HG02970 (cell line): Measurements from ENCODE around the gene NAPB.
"Not testable (repeated sequence)": the region's sequence is repeated elsewhere in the genome, so short reads cannot be mapped to it uniquely, and the experiment has no call there.

Source experiments
- ATAC-seq: cut with Tn5 transposase; IDR thresholded peaks from one replicate; pipeline ENCODE4 v1.9.1; 2021; ENCODE audit warnings: mild to moderate bottlenecking, moderate library complexity, moderate number of reproducible peaks; ENCODE audit not compliant: unreplicated experiment, low FRiP score

The NAPB gene

DNA sequence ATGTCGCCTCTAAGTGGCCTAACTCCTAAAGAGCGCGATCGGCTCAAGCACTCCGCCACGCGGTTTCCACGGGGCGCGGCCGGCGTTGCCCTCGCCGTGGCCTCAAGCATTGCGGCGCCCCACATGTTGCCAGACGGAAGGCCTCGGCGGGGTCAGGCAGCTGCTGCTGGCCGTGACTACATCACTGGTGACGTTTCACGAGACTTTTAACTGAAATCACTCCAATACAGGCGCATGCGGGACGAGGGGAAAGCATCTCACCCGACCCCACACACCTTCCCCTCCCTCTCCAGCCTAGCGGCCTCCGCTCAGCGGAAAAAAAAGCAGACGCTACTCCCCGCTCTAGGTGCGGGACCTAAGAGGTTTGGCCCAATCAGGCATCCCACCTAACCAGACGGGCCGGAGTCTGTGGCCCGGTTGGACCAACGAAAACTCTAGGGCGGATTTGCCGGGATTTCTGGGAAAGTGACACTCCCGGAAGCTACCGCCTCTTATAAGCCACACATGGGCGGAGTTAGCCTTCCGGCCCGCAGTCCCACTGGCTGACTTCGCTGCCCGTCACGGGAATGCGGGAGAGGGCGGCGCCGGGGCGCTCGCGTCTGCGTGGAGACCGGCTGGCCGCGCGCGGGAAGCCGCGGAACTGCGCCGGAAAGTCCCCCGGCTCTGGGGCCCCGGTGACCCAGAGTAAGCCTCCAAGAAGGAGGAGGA, 70.9 kb downstream of the NAPB start, which contains the start of gene NXT1:
Gene NXT1 (plus strand): TSS at position 596 of the 708 bp plus-strand sequence. CDS start 3,251 bp downstream, outside the sequence.
- ATAC-seq = peak; percentile 91

DNA sequence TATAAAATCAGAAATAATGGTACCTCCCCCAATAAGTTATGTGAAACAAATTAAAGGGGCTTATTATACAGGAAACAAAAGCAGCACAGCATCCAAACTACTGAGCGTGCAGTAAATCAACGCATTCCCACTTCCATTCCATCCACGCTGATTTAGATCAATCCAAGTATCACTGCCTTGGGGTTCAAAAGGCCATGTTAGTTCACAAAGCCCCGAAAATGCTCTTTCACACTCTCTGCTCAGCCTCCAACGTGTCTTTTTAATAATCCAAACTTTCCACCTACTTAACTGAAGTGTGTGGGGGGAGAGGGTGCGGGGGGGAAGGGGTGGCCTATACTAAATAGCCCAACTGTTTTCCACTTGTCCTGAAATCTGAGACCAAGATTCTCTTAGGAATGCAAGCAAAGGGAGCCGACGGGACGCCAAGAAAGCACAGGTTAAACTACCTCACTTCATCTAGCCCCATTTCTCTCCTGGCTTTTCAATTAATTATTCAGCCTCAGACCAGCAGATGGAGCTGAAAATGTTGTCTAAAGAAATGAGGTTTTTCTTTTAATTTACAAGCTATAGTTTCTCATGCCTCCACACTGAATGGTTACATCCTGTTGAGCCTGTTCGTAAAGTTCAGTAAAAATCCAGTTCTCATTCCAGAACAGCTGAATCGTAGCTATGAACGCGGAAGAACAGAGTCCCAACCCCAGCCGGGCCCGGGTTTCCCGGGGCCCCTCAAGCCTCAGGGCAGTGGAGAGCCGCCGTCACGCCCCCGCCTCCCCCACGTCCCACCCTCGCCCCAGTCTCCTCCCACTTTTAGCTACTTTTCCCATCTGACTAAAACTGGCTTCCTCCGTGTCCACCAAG, 71.7 kb downstream of the NAPB start:
- peak; percentile 31 for ATAC-seq

DNA sequence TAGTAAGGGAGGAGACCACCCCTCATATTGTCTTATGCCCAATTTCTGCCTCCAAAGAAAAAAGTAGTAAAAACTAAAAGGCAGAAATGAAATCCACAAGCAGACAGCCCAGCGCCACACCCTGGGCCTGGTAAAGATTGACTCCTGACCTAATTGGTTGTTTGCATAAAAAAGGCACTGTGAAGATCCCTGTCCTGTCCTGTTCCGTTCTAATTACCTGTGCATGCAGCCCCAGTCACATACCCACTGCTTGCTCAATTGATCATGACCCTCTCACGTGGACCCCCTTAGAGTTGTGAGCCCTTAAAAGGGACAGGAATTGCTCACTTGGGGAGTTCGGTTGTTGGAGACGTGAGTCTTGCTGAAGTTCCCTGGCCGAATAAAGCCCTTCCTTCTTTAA, 72.8 kb downstream of the NAPB start:
- not testable (repeated sequence) for ATAC-seq

DNA sequence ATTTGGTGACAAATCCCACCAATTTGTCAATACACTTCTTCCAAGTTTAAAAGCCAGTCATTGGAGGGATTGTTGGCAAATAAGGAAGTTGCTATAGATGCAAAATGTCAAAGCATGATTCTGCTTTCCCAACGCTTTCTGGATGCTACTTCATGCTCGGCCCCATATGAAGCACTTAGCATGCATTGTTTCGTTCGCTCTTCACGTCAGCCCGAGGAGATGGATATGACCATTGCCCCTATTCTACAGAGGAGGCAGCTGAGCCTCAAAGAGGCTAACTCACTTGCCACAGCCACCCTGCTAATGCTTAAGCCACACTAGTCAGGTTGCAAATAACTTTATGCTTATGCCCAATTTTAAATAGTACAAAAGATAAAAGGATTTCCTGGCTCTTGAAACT, 73.5 kb downstream of the NAPB start:
- ATAC-seq = no peak

DNA sequence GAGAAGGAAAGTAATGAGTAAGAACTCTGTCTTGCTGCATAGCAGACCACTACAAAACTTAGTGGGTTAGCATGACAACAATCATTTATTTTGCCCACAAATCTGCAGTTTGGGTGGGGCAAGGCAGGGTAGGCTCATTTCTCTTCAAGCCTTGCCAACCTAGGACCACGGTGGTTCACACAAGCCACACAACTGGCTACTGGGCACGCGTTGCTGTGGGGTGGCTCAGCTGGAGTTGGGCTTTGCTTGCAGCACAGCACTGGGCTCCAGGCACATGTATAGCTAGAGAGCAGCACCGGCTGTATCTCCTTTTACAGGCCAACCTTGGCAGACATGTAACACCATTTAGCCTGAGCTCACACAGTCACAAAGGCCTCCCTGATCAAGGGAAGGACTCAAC, 75.3 kb downstream of the NAPB start:
- no peak for ATAC-seq

DNA sequence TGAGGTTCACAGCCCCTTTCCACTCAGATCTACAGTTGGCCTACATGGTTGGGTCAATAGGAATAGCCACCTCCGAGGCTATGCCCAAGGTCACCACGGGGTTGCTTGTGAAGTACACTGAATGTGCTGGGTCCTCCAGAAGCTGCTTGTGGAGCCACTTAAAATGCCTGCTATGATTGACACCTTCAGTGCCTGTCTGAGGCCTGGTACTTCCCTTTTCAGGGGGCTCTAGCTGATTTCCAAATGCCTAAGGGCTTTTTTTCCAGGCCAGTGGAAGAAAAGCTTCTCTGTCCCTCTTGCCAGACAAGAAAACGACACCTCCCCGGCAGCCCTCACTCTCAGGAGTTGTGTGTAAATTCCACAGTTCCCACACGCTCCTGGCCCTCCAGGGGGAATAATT, 77.0 kb downstream of the NAPB start:
- no peak for ATAC-seq

DNA sequence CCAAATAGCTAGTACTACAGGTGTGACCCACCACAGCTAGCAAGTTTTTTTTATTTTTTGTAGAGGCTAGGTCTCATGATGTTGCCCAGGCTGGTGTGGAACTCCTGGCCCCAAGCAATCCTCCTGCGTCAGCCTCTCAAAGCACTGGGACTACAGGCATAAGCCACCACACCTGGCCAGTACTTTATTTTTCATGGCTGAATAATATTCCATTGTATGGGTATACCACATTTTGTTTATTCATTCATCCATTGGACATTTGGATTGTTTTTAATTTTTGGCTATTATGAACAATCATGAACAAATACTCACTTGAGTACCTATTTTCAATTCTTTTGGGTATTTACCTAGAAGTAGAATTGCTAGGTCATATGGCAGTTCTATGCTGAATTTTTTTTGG, 77.7 kb downstream of the NAPB start:
- no peak for ATAC-seq

DNA sequence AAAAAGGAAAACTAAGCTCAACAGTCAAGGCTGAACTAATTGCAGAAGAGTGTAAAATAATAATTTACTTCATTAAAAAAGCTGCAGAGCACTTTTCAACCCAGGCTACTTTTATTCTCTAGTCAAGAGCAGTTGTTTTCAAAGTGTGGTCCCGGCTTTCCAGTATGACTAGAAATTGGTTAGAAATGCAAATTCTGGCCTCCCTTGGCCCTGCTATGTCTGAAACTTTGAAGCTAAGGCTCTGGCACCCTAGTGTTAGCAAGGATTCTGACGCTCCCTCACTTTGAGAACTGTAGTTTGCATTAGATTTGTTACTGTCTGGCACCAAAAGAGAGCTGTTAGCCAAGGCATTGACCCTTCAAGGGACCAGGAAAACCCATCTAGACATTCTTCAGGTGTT, 80.2 kb downstream of the NAPB start:
- no peak for ATAC-seq

DNA sequence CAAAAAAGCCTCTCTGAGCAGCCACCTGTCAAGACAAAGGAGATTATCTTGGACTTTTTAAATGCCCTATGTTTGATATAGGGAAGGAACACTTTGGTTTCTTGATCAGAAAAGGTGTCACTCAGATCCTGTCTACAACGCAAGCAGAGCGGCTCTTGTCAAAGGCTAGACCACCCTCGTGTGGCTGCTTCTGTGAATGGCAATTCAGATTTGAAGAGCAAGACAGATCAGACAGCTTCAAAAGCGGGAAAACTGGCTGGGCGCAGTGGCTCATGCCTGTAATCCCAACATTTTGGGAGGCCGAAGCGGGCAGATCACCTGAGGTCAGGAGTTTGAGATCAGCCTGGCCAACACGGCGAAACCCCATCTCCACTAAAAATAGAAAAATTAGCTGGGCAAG, 80.8 kb downstream of the NAPB start:
- ATAC-seq = no peak

DNA sequence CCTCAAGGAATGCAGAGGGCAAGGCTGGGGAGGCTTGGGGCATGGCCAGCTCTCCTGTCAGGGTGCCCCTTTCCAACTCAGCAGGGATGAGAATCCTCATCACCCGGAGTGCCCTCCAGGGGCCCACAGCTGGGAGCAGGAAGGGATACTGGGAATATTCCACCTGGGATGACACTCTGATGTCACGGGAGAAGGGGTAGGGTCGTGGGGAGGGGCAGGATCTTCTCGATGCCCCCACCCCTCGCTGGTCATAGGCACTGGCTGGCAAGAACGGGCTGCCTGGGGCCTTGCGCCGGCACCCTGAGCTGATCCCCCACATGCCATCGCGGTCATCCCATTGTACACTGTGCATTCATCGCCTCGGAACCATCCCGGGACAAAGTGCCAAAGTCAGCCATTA, 81.3 kb downstream of the NAPB start:
- no peak for ATAC-seq

DNA sequence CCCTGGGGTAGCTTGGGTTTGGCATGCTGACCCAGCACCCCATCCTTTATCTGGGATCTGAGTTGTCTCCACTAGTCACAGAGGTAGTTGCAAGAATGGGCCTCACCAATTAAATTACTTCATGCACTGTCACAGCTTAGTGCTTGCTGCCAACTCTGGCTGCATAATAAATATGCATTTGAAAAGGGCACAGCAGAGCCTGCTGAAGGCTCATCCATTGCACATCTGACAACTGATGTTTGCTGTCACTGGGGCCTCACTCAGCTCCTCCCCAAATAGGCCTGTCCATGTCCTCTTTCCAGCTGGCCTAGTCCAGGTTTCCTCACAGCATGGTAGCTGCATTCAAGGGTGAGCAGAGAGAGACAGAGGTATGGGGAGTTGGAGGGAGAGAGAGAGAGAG, 84.0 kb downstream of the NAPB start:
- no peak for ATAC-seq

DNA sequence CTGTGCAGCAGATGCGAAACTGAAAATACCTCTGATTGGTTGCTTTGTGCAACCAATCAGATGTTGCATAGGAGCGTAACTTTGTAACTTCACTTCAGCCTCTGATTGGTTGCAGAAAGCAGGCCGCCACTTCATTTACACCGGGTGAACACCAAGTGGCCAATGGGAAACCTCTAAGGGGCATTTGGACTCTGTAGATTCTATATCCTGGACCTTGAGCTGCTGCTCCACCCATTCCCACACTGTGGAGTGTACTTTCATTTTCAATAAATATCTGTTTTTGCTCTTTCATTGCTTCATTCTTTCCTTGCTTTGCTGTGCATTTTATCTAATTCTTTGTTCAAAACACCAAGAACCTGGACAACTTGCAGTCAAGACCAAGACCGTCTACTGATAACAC, 84.8 kb downstream of the NAPB start:
- ATAC-seq = no peak

DNA sequence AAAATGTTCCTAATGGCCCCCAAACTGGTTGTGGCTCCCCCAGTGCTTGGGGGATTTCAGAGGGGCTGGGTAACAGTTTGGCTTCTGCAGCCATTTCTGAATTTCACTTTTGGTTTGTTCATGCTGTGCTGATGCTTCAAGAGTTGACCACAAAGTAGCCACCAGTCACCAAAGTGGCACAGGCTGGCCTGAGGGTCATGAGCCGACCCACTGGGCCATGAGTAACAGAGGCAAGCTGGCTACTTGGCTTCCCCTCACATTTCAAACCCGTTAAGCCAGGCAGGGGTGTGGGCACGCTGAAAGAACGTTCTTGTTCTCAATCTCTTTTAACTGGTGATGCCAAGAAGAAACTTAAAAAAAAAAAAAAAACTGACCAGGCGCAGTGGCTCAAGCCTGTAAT, 85.8 kb downstream of the NAPB start:
- no peak for ATAC-seq

DNA sequence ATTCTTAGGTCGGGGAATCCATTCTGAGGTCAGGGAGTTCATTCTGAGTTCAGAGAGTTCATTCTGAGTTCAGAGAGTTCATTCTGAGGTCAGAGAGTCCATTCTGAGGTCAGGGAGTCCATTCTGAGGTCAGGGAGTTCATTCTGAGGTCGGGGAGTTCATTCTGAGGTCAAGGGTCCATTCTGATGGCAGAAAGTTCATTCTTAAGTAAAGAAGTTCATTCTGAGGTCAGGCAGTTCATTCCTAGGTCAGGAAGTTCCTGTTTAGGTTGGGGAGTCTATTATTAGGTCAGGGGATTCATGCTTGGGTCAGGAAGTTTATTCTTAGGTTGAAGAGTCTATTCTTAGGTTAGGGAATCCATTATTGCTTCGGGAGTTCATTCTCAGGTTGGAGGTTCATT, 87.2 kb downstream of the NAPB start:
- no peak for ATAC-seq

DNA sequence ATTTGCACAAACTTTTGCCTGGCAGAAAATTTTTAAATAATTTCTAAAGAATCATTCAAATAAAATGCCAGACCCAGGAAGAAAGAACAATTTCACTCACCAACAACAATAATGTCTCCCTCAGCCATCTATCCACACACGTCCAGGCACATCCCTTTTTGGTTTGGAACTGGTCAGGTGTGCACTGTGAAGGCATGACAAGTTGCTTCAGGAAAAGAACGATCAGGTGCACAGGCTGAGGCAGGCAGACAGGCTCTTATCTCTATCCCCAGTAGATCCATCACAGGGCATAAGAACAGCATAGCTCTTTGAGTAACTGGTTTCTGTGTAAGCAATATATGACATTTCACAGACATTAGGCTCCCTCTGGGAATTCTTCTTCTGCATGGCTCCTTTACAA, 88.8 kb downstream of the NAPB start:
- ATAC-seq = no peak

DNA sequence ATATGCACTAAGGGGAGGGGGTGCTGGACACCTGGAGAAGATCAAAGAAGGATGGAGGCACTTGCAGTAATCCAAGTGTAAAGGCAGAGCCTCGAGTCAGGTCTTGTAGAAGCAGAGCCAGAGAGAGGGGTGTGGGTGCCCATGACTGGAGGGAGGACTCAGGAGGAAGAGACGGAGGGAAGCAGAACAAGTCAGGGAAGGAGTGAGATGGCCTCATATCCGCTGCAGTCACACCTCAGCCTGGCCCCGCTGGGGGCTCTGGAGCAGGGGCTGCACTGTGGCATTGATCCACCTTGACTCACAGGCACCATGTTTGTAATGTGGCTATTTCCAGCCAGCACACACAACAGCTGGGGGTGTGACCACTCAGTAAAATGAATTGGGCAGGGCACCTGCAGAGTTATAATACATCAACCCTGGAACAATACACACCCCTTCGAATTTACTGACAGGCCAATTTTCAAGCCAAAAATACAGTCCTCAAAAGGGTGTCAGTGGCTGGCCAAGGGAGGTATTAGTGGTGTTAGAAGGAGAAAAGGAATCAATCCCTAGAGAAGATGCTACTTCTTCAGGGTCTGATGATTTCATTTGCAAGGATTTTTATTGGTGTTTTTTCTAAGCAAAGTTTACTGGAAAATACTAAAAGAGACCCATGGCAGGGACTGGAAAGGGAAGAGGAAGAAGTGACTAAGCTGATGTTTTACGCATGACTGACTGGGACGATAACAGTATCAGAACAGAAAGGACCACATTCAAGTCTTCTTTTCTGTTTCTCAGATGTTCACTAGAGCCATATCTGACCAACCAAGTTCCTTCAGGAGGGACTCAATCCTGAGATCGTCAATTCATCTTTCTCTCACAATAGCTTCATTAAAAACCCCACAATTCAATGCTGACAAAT, 89.6 kb downstream of the NAPB start:
- no peak for ATAC-seq

DNA sequence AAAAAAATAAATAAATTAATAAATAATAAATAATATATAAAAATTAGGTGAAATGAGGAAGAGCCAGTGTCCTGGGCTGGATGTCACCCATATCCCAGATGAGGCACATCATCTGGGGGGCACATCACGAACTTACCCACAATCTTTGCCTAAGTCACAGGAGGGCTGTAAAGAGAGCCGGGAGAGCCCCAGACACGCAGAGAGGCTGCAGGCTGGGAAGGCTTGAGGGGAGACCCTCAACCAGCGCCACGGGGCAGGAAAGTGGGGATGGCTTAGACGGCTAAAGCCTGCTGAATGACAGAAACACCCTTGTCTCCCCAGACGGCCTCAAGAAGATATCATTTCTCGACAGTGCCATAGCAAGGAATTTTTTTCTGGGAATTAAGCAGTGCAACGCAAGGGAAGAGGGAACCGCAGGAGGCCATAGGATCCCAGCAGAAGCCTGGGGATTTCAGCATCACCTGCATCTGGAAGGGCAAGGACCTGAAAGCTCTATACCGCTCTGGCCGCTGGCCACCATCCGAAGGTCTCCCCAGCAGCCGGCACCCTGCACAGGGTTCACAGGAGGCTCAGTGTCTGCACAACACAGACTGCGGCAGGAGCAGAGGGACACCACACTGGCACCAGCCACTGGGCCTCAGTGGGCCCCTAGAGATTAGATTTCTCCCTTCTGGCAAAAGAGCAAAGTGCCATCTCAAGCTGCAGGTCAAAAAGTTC, 93.5 kb downstream of the NAPB start:
- no peak for ATAC-seq

DNA sequence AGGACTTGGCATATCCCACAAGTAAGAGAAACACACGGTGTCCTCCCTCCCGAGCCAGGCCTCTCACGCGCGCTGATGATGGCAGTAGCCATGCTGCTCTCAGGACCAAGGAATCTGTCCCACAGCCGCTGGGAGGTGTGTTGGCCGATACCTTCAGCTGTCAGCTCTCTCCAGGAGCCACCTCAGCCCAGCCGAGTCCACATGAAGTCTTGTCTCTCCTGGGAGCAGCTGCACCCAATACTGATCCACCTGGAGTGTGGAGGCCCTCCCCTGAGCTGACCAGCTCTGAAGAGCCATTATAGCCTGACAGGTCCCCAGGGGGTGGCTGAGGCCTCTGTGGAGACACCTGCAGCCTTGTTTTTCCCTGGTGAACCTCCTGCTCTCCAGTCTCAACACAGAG, 94.5 kb downstream of the NAPB start:
- ATAC-seq = no peak

DNA sequence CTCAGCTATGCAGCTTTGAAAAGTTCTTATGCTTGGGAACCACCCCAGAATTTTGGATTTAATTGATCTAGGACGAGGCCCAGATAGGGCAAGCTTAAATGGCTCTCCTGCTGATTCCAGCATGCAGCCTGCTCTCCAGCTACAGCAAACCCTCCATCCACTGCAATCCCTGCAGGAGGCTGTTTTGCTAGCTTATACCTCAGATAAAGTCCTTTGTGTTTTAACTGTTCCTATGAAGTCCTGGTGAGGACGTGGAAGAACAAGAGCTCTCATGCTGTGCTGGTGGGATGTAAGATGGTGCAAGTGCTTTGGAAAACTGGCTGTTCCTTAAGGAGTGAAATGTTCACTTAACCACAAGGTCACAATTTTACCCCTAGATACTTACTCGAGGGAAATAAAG, 96.2 kb downstream of the NAPB start:
- no peak for ATAC-seq
